HepG2 (cell line): ENCODE measurements around the gene PROCR. TPM values are rescaled to one million over a fixed set of nuclear protein-coding genes. Genes with fewer than 3 reads are reported as not detected.

Experiments
- FOXA1 ChIP-seq, 2 experiments: fragments of 450-650 bp in 1 of 2; sonication (generic) in 1 of 2; formaldehyde crosslinking in 1 of 2; IDR thresholded peaks; 2 replicates each; pipeline versions ENCODE4 v1.4.0 to v1.6.1; 2016 to 2020; ENCODE audit warnings: missing genetic modification reagents in 1 of 2
- HNRNPUL1 ChIP-seq: fragments of 200-400 bp; formaldehyde crosslinking; IDR thresholded peaks from 2 replicates; pipeline ENCODE4 v1.6.1; 2017; ENCODE audit warnings: low read depth, mild to moderate bottlenecking, low read length, moderate library complexity
- NFKBIZ ChIP-seq: IDR thresholded peaks from 2 replicates; pipeline ENCODE4 v1.6.1; 2018; ENCODE audit warnings: missing genetic modification reagents, missing compliant biosample characterization
- NR2F2 ChIP-seq: IDR thresholded peaks from 2 replicates; pipeline ENCODE4 v1.6.1; 2012; ENCODE audit warnings: low read depth, inconsistent platforms, borderline replicate concordance
- POLR2A ChIP-seq, 2 experiments: IDR thresholded peaks; 2 replicates each; pipeline ENCODE4 v1.6.1; 2011; ENCODE audit warnings: low read depth in 2 of 2, low read length in 2 of 2, mild to moderate bottlenecking in 1 of 2, moderate library complexity in 1 of 2; ENCODE audit not compliant: insufficient read depth in 1 of 2
- RFX5 ChIP-seq: IDR thresholded peaks from 2 replicates; pipeline ENCODE4 v1.6.1; 2011; ENCODE audit warnings: low read depth, low read length, improper control_type of control experiment
- TBX2 ChIP-seq: sonication (generic); formaldehyde crosslinking; IDR thresholded peaks from 2 replicates; pipeline ENCODE4 v1.5.0; 2020; ENCODE audit warnings: missing genetic modification reagents, mild to moderate bottlenecking, borderline replicate concordance
- WIZ ChIP-seq: sonication (generic); formaldehyde crosslinking; IDR thresholded peaks from 2 replicates; pipeline ENCODE4 v1.5.1; 2020; ENCODE audit warnings: mild to moderate bottlenecking, missing genetic modification reagents
- ZBTB26 ChIP-seq: IDR thresholded peaks from 2 replicates; pipeline ENCODE4 v1.6.1; 2016; ENCODE audit warnings: missing compliant biosample characterization, missing genetic modification reagents, borderline replicate concordance
- ZBTB39 ChIP-seq: sonication (generic); formaldehyde crosslinking; IDR thresholded peaks from 2 replicates; pipeline ENCODE4 v1.5.0; 2020; ENCODE audit warnings: missing genetic modification reagents
- ZMAT5 ChIP-seq: sonication (generic); formaldehyde crosslinking; IDR thresholded peaks from 2 replicates; pipeline ENCODE4 v1.5.0; 2020; ENCODE audit warnings: mild to moderate bottlenecking, low read depth, missing genetic modification reagents, borderline replicate concordance
- ZNF460 ChIP-seq: sonication (generic); formaldehyde crosslinking; IDR thresholded peaks from 2 replicates; pipeline ENCODE4 v1.5.1; 2020; ENCODE audit warnings: missing genetic modification reagents, mild to moderate bottlenecking, borderline replicate concordance
- ZNF557 ChIP-seq: sonication (generic); formaldehyde crosslinking; IDR thresholded peaks from 2 replicates; pipeline ENCODE4 v1.4.0; 2020; ENCODE audit warnings: missing genetic modification reagents
- ZNF570 ChIP-seq: sonication (generic); formaldehyde crosslinking; IDR thresholded peaks from 2 replicates; pipeline ENCODE4 v1.4.0; 2020; ENCODE audit warnings: mild to moderate bottlenecking, missing genetic modification reagents, borderline replicate concordance
- ZNF674 ChIP-seq: sonication (generic); formaldehyde crosslinking; IDR thresholded peaks from 2 replicates; pipeline ENCODE4 v1.5.0; 2020; ENCODE audit warnings: low read depth, mild to moderate bottlenecking, missing genetic modification reagents
- polyA plus RNA-seq, 8 experiments: library from polyadenylated mRNA; depleted of rRNA in 3 of 8; stranded (reverse) in 7 of 8; unstranded in 1 of 8; fragments of >200 nt; fragmentation: Illumina TruSeq in 4 of 8; extraction: Trizol in 4 of 8; gene quantifications; 2 replicates each; pipeline versions ENCODE4 v1.2.1 to v1.2.3, GENCODE V29; 2011 to 2016; ENCODE audit warnings: low read depth in 4 of 8, missing spikeins in 1 of 8, mixed read lengths in 1 of 8; ENCODE audit not compliant: insufficient read depth in 1 of 8
- total RNA-seq, 5 experiments: library from RNA; depleted of rRNA; stranded (reverse); fragments of >200 nt; fragmentation: Illumina TruSeq; extraction: Trizol; gene quantifications; 2 replicates each; pipeline ENCODE4 v1.2.3, GENCODE V29; 2016; ENCODE audit warnings: low read depth in 1 of 5
- TF ChIP-seq, protein P1 (sequence below): sonication (generic); formaldehyde crosslinking; IDR thresholded peaks from 2 replicates; pipeline ENCODE4 v1.4.0; 2020; ENCODE audit warnings: missing genetic modification reagents
- TF ChIP-seq, protein P2 (sequence below): sonication (generic); formaldehyde crosslinking; IDR thresholded peaks from 2 replicates; pipeline ENCODE4 v1.4.0; 2020; ENCODE audit warnings: missing genetic modification reagents, borderline replicate concordance
- TF ChIP-seq, protein P3 (sequence below): sonication (generic); formaldehyde crosslinking; IDR thresholded peaks from 2 replicates; pipeline ENCODE4 v1.9.0; 2021; ENCODE audit warnings: missing genetic modification reagents, borderline replicate concordance

Gene PROCR
- total and polyA plus RNA-seq, 2 of the 13 experiments (the other 11 are each of a cell fraction or from before 2014, with no cell fraction given) = 1.4 to 1.7 TPM

GRCh38 chr20:35174458-35175216 lies 2.8 kb downstream of the PROCR start (continued):
- TF ChIP-seq, protein P1, sequence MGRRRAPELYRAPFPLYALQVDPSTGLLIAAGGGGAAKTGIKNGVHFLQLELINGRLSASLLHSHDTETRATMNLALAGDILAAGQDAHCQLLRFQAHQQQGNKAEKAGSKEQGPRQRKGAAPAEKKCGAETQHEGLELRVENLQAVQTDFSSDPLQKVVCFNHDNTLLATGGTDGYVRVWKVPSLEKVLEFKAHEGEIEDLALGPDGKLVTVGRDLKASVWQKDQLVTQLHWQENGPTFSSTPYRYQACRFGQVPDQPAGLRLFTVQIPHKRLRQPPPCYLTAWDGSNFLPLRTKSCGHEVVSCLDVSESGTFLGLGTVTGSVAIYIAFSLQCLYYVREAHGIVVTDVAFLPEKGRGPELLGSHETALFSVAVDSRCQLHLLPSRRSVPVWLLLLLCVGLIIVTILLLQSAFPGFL (CRISPR knock-in tag) = no peak
- TF ChIP-seq ZNF460 (CRISPR knock-in tag) (no peak), POLR2A (IDR thresholded peaks at IDR 0.05; ENCODE audit: insufficient read depth in 1 of 2, low read depth in 2 of 2, low read length in 2 of 2) (peak; percentile 97 to 98), ZNF674 (CRISPR knock-in tag) (0 out of 2 replicates have a peak, but pooled peaks have one; percentile 24), ZBTB39 (CRISPR knock-in tag) (no peak; the same call in 1 of the 2 replicates), HNRNPUL1 (no peak), TBX2 (CRISPR knock-in tag) (peak; percentile 52; the same call in 1 of the 2 replicates), WIZ (CRISPR knock-in tag) (peak; percentile 80), FOXA1 (IDR thresholded peaks at IDR 0.05) (no peak), FOXA1 (CRISPR knock-in tag; IDR thresholded peaks at IDR 0.05) (no peak), ZNF557 (CRISPR knock-in tag) (no peak), RFX5 (no peak), NFKBIZ (CRISPR knock-in tag) (peak; percentile 94), ZBTB26 (peak; percentile 95), ZMAT5 (no peak), NR2F2 (no peak), ZNF570 (no peak)
- TF ChIP-seq, protein P2, sequence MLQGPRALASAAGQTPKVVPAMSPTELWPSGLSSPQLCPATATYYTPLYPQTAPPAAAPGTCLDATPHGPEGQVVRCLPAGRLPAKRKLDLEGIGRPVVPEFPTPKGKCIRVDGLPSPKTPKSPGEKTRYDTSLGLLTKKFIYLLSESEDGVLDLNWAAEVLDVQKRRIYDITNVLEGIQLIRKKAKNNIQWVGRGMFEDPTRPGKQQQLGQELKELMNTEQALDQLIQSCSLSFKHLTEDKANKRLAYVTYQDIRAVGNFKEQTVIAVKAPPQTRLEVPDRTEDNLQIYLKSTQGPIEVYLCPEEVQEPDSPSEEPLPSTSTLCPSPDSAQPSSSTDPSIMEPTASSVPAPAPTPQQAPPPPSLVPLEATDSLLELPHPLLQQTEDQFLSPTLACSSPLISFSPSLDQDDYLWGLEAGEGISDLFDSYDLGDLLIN (CRISPR knock-in tag) = peak; percentile 72; the same call in 1 of the 2 replicates
- TF ChIP-seq, protein P3, sequence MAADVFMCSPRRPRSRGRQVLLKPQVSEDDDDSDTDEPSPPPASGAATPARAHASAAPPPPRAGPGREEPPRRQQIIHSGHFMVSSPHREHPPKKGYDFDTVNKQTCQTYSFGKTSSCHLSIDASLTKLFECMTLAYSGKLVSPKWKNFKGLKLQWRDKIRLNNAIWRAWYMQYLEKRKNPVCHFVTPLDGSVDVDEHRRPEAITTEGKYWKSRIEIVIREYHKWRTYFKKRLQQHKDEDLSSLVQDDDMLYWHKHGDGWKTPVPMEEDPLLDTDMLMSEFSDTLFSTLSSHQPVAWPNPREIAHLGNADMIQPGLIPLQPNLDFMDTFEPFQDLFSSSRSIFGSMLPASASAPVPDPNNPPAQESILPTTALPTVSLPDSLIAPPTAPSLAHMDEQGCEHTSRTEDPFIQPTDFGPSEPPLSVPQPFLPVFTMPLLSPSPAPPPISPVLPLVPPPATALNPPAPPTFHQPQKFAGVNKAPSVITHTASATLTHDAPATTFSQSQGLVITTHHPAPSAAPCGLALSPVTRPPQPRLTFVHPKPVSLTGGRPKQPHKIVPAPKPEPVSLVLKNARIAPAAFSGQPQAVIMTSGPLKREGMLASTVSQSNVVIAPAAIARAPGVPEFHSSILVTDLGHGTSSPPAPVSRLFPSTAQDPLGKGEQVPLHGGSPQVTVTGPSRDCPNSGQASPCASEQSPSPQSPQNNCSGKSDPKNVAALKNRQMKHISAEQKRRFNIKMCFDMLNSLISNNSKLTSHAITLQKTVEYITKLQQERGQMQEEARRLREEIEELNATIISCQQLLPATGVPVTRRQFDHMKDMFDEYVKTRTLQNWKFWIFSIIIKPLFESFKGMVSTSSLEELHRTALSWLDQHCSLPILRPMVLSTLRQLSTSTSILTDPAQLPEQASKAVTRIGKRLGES (CRISPR knock-in tag) = no peak
